Lung (tissue), 13 donors: Measurements from ENCODE around the gene PYCR2. TPM values are rescaled to one million over a fixed set of nuclear protein-coding genes. Genes with fewer than 3 reads are reported as not detected.

Experiments used
- ATAC-seq: fragments of 200-7000 bp; cut with Tn5 transposase; one replicate; pipeline ENCODE4 v1.9.1; 2020; ENCODE audit warnings: moderate number of reproducible peaks; ENCODE audit not compliant: insufficient read depth, low FRiP score
- DNase-seq, 3 donors: peaks; one replicate each; pipeline ENCODE4 v3.0.0-alpha.2; 2013 to 2017
- H3K27ac ChIP-seq, 2 donors: one replicate each; pipeline ENCODE4 v1.5.1; 2013; ENCODE audit warnings: mild to moderate bottlenecking in 2 of 2, moderate library complexity in 2 of 2, control low read depth in 1 of 2, inconsistent platforms in 1 of 2, low read depth in 1 of 2, low read length in 1 of 2
- H3K27me3 ChIP-seq, 3 donors: one replicate each; pipeline ENCODE4 v1.5.1; 2013; ENCODE audit warnings: low read length in 2 of 3; ENCODE audit not compliant: control insufficient read depth in 3 of 3, insufficient read depth in 3 of 3
- H3K36me3 ChIP-seq, 4 donors: one replicate each; pipeline ENCODE4 v1.5.1; 2013; ENCODE audit warnings: low read length in 4 of 4, mild to moderate bottlenecking in 1 of 4, moderate library complexity in 1 of 4; ENCODE audit not compliant: control insufficient read depth in 4 of 4, insufficient read depth in 4 of 4
- H3K4me1 ChIP-seq, 5 donors: one replicate each; pipeline ENCODE4 v1.5.1; 2013; ENCODE audit warnings: low read length in 5 of 5, mild to moderate bottlenecking in 2 of 5, moderate library complexity in 1 of 5; ENCODE audit not compliant: control insufficient read depth in 5 of 5, insufficient read depth in 5 of 5
- H3K4me3 ChIP-seq: one replicate; pipeline ENCODE4 v1.5.1; 2013; ENCODE audit warnings: mild to moderate bottlenecking, control low read depth, moderate library complexity
- H3K9ac ChIP-seq, 2 donors: one replicate each; pipeline ENCODE4 v1.5.1; 2013; ENCODE audit warnings: low read length in 2 of 2, control low read depth in 1 of 2; ENCODE audit not compliant: insufficient read depth in 1 of 2
- H3K9me3 ChIP-seq, 4 donors: one replicate each; pipeline ENCODE4 v1.5.1; 2013; ENCODE audit warnings: low read length in 3 of 4, mild to moderate bottlenecking in 1 of 4, moderate library complexity in 1 of 4; ENCODE audit not compliant: control insufficient read depth in 4 of 4, insufficient read depth in 3 of 4
- WGBS, 2 donors: extraction: QIAGEN DNeasy Blood & Tissue Kit; methylation state at CpG; one replicate each; pipeline ENCODE4 v1.1.7; 2013; 5-methylcytosine and 5-hydroxymethylcytosine counted together
- polyA plus RNA-seq, 2 donors: library from polyadenylated mRNA; stranded (reverse); fragments of 200-250 nt; gene quantifications; one replicate each; pipeline ENCODE4 v1.2.1, GENCODE V29; 2013
- small RNA-seq: library from RNA; depleted of rRNA; stranded (forward); fragments of <200 nt; gene quantifications from one replicate; pipeline ENCODE3, GENCODE V24; 2014; ENCODE audit warnings: low replicate concordance
- total RNA-seq, 2 donors: library from RNA; depleted of rRNA in 1 of 2; stranded (reverse); fragments of >200 nt in 1 of 2; gene quantifications; one replicate each; pipeline ENCODE4 v1.2.1, GENCODE V29; 2014 to 2021
- TF ChIP-seq, protein P1 (sequence below): IDR thresholded peaks from 2 replicates; pipeline ENCODE4 v1.5.1; 2012; ENCODE audit warnings: mild to moderate bottlenecking; ENCODE audit errors: control extremely low read depth, extremely low read depth
- donor health status: control.
- donor health status: control.
- donor health status: Bipolar disorder and iron deficiency.
- donor health status: healthy.
- donor health status: DM: yes; HTN: yes; CAD: no.

PYCR2 gene
- total and polyA plus RNA-seq, 4 donors = 32.6 to 105 (median 84.8) TPM

DNA sequence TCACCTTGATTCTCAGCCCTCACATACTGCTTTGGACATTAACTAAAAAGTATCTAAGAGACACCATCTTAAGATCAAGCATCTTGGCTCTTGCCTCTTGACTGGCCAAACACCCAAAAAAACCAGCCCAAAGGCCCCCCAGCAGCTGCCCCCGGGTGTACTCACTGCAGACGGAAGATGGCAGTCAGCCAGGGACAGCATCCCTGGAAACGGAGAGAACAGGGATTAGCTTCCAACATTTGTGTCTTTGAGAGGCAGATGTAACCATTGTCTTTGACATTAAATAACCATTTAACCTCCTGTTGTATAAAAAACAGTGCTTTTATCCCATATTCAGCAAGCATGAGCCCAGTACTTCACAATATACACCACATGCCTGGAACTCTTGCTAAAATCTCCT, 53.1 kb downstream of the PYCR2 start:
- DNase-seq = no peak
- ATAC-seq = no peak
- TF ChIP-seq, protein P1, sequence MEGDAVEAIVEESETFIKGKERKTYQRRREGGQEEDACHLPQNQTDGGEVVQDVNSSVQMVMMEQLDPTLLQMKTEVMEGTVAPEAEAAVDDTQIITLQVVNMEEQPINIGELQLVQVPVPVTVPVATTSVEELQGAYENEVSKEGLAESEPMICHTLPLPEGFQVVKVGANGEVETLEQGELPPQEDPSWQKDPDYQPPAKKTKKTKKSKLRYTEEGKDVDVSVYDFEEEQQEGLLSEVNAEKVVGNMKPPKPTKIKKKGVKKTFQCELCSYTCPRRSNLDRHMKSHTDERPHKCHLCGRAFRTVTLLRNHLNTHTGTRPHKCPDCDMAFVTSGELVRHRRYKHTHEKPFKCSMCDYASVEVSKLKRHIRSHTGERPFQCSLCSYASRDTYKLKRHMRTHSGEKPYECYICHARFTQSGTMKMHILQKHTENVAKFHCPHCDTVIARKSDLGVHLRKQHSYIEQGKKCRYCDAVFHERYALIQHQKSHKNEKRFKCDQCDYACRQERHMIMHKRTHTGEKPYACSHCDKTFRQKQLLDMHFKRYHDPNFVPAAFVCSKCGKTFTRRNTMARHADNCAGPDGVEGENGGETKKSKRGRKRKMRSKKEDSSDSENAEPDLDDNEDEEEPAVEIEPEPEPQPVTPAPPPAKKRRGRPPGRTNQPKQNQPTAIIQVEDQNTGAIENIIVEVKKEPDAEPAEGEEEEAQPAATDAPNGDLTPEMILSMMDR = no peak
- 71 to 98% methylated on average over 3 of the region's 3 CpGs for WGBS, 2 donors
- Histone ChIP-seq H3K4me1 (peaks cover 0 to 18% (median 5%) of the 10 kb centered on the region in 5 donors), H3K27ac (no peak overlapping the region), H3K4me3 (no peak overlapping the region), H3K9me3 (no peaks in the 10 kb centered on the region), H3K9ac (no peak overlapping the region), H3K27me3 (no peaks in the 10 kb centered on the region), H3K36me3 (peaks cover 12 to 56% (median 41%) of the 10 kb centered on the region in 4 donors)

Small RNA genes lying within 50 kb of the gene (small RNA-seq; reads per million reads assigned to genes)
- gene AL117348.1 (not detected), gene NDUFA3P3 (not detected)

Other genes starting within 250 kb of the PYCR2 start
- 100 to 1,000 TPM; 192 to 244 TPM for gene SRP9, start 146.4 kb downstream of the PYCR2 start, total RNA-seq
- gene SRP9, start 146.4 kb downstream of the PYCR2 start, polyA plus RNA-seq = 100 to 1,000 TPM; 156 to 172 TPM
- gene EPHX1, start 114.1 kb downstream of the PYCR2 start, total RNA-seq = 100 to 1,000 TPM; 114 to 115 TPM
- 10 to 100 TPM; 31.7 to 83.1 TPM for gene EPHX1, start 114.1 kb downstream of the PYCR2 start, polyA plus RNA-seq
- 100 to 1,000 TPM in 1 of 2 donors, 10 to 100 TPM in 1; 95.5 to 108 TPM for gene TMEM63A, start 41.9 kb downstream of the PYCR2 start, total RNA-seq
- 10 to 100 TPM; 26.1 to 50.6 TPM for gene TMEM63A, start 41.9 kb downstream of the PYCR2 start, polyA plus RNA-seq
- 1 to 10 TPM in 1 of 2 donors, under 1 TPM in 1; 0.40 to 2.1 TPM for gene LEFTY1, start 35.1 kb downstream of the PYCR2 start, total RNA-seq
- under 1 TPM; 0.12 to 0.29 TPM for gene LEFTY1, start 35.1 kb downstream of the PYCR2 start, polyA plus RNA-seq
- under 1 TPM; 0.48 to 0.52 TPM for gene LEFTY2, start 17.0 kb upstream of the PYCR2 start, total RNA-seq
- under 1 TPM; 0.11 to 0.22 TPM for gene LEFTY2, start 17.0 kb upstream of the PYCR2 start, polyA plus RNA-seq
- gene SDE2, start 75.1 kb upstream of the PYCR2 start, total RNA-seq = 10 to 100 TPM; 17.1 to 35.5 TPM
- 10 to 100 TPM in 1 of 2 donors, 1 to 10 TPM in 1; 6.7 to 13.4 TPM for gene SDE2, start 75.1 kb upstream of the PYCR2 start, polyA plus RNA-seq
- gene H3-3A, start 138.5 kb upstream of the PYCR2 start, total RNA-seq = 100 to 1,000 TPM; 404 to 551 TPM
- 1,000 to 10,000 TPM in 1 of 2 donors, 100 to 1,000 TPM in 1; 758 to 1,014 TPM for gene H3-3A, start 138.5 kb upstream of the PYCR2 start, polyA plus RNA-seq